Measurements from ENCODE around the gene CLEC2L.

DNA sequence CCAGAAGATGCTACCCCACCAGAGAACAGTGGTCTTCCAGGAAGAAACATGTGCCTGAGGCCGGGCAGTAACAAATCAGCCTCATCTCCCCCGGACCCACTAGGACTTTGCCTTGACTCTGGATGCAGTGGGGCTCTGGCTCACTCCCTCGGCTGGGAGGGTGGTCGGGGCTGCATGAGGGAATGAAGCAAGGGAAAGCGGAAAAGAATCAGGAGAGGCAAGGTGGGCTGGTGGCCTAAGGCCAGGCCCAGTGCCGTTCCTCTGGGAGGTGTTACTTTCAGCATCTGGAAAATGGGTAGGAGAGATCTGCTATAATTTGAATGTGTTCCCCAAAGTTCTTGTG is 51.8 kb downstream of the CLEC2L start:
- TF ChIP-seq, protein P1, sequence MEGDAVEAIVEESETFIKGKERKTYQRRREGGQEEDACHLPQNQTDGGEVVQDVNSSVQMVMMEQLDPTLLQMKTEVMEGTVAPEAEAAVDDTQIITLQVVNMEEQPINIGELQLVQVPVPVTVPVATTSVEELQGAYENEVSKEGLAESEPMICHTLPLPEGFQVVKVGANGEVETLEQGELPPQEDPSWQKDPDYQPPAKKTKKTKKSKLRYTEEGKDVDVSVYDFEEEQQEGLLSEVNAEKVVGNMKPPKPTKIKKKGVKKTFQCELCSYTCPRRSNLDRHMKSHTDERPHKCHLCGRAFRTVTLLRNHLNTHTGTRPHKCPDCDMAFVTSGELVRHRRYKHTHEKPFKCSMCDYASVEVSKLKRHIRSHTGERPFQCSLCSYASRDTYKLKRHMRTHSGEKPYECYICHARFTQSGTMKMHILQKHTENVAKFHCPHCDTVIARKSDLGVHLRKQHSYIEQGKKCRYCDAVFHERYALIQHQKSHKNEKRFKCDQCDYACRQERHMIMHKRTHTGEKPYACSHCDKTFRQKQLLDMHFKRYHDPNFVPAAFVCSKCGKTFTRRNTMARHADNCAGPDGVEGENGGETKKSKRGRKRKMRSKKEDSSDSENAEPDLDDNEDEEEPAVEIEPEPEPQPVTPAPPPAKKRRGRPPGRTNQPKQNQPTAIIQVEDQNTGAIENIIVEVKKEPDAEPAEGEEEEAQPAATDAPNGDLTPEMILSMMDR (IDR thresholded peaks at IDR 0.05): no peak
- no peak for TF ChIP-seq POLR2AphosphoS5 (IDR thresholded peaks at IDR 0.05)

All from transverse colon (tissue), 4 donors.